KMS-11 (cell line): ENCODE measurements around the gene ARG2.

Experiments used
- H2AFZ ChIP-seq: fragments of 200-600 bp; sonication (generic); 2 replicates; pipeline ENCODE4 v1.6.1; 2016; ENCODE audit warnings: antibody characterized with exemption, mixed run types, low read depth
- H3K27ac ChIP-seq: fragments of 200-600 bp; sonication (generic); 2 replicates; pipeline ENCODE4 v1.6.1; 2016; ENCODE audit warnings: mild to moderate bottlenecking, mixed run types
- H3K27me3 ChIP-seq: fragments of 200-600 bp; sonication (generic); 2 replicates; pipeline ENCODE4 v1.6.1; 2017; ENCODE audit warnings: mild to moderate bottlenecking, low read depth, mixed run types, moderate library complexity; ENCODE audit not compliant: insufficient read depth
- H3K36me3 ChIP-seq: fragments of 200-600 bp; sonication (generic); 2 replicates; pipeline ENCODE4 v1.6.1; 2017; ENCODE audit warnings: mild to moderate bottlenecking, mixed run types; ENCODE audit not compliant: insufficient read depth
- H3K4me1 ChIP-seq: fragments of 200-600 bp; sonication (generic); 2 replicates; pipeline ENCODE4 v1.6.1; 2016; ENCODE audit warnings: mild to moderate bottlenecking, low read depth, mixed run types; ENCODE audit not compliant: poor library complexity, severe bottlenecking
- H3K4me2 ChIP-seq: fragments of 200-600 bp; sonication (generic); 2 replicates; pipeline ENCODE4 v1.7.0; 2016; ENCODE audit warnings: mild to moderate bottlenecking, mixed run types
- H3K4me3 ChIP-seq: fragments of 200-600 bp; sonication (generic); IDR thresholded peaks from 2 replicates; pipeline ENCODE4 v1.6.1; 2017; ENCODE audit warnings: low read depth, low read length, mixed read lengths; ENCODE audit not compliant: insufficient read depth
- H3K79me2 ChIP-seq: fragments of 200-600 bp; sonication (generic); 2 replicates; pipeline ENCODE4 v1.6.1; 2016; ENCODE audit warnings: low read depth, mixed run types; ENCODE audit not compliant: insufficient read depth
- H3K9ac ChIP-seq: fragments of 200-600 bp; sonication (generic); 2 replicates; pipeline ENCODE4 v1.6.1; 2016; ENCODE audit warnings: mild to moderate bottlenecking, mixed run types
- H4K20me1 ChIP-seq: fragments of 200-600 bp; sonication (generic); 2 replicates; pipeline ENCODE4 v1.6.1; 2016; ENCODE audit warnings: mild to moderate bottlenecking, mixed run types; ENCODE audit not compliant: insufficient read depth
- CTCF ChIP-seq: fragments of 200-600 bp; sonication (generic); conservative IDR thresholded peaks from 2 replicates; pipeline ENCODE4 v1.6.1; 2017; ENCODE audit warnings: low read depth, mild to moderate bottlenecking, antibody characterized with exemption, low read length, moderate library complexity, mixed read lengths

The ARG2 gene

DNA sequence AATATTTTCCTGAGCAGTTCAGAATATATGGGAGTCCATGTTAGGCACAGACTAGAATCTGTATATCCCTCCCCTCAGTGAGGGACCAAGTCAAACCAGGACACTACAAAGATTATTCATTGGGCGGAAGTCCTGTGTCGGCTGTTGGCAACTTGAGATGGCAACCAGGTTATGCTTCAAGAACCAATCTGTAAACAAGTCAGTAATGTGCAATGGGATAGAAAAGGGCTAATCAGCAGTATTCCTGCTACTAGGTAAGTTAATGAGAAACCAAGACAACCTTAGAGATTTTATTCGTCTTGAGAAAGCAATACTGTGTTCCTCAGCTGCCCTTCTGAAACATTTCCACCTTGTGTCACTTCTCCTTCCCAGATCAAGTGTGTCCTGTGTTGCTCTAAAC lies 26.4 kb downstream of the ARG2 start:
- H3K36me3 ChIP-seq: no peaks in the 10 kb centered on the region
- H3K27me3 ChIP-seq: no peaks in the 10 kb centered on the region
- H3K4me2 ChIP-seq: no peak overlapping the region
- no peak overlapping the region for H3K9ac ChIP-seq
- no peaks in the 10 kb centered on the region for H3K79me2 ChIP-seq
- no peak overlapping the region for H3K4me3 ChIP-seq
- no peak overlapping the region for H2AFZ ChIP-seq
- no peak overlapping the region for H3K27ac ChIP-seq
- no peak for TF ChIP-seq CTCF
- no peaks in the 10 kb centered on the region for H4K20me1 ChIP-seq
- H3K4me1 ChIP-seq: peaks cover 42% of the 10 kb centered on the region

DNA sequence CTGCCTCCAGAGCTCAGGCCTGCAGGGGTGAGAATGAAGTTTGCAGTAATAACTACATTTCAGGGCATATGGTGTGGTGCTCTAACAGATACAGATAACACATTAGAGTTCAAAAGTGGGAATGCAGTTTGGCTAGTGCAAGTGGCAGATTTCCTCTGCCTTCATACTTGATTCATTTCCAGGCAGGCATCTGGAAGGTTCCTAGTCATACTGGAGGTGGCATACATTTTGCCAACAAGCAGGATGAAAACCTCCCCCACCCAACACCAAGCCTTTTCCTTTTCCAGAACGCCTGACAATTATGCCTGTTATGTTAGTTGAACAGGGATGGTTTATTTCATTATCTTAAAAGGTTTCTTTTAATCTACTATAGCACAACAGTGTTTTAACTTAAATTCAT lies 30.4 kb downstream of the ARG2 start:
- no peak overlapping the region for H3K4me2 ChIP-seq
- no peak for TF ChIP-seq CTCF
- no peaks in the 10 kb centered on the region for H4K20me1 ChIP-seq
- no peak overlapping the region for H3K9ac ChIP-seq
- no peak overlapping the region for H3K27ac ChIP-seq
- no peaks in the 10 kb centered on the region for H3K27me3 ChIP-seq
- no peak overlapping the region for H3K4me3 ChIP-seq
- no peaks in the 10 kb centered on the region for H3K36me3 ChIP-seq
- no peak overlapping the region for H2AFZ ChIP-seq
- peaks cover 2% of the 10 kb centered on the region for H3K4me1 ChIP-seq
- no peaks in the 10 kb centered on the region for H3K79me2 ChIP-seq

DNA sequence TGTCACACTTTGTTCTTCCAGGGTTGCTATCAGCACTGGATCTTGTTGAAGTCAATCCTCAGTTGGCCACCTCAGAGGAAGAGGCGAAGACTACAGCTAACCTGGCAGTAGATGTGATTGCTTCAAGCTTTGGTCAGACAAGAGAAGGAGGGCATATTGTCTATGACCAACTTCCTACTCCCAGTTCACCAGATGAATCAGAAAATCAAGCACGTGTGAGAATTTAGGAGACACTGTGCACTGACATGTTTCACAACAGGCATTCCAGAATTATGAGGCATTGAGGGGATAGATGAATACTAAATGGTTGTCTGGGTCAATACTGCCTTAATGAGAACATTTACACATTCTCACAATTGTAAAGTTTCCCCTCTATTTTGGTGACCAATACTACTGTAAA lies 31.0 kb downstream of the ARG2 start:
- no peaks in the 10 kb centered on the region for H3K36me3 ChIP-seq
- no peak overlapping the region for H2AFZ ChIP-seq
- H3K4me3 ChIP-seq: no peak overlapping the region
- no peak overlapping the region for H3K9ac ChIP-seq
- no peak overlapping the region for H3K4me2 ChIP-seq
- no peaks in the 10 kb centered on the region for H3K4me1 ChIP-seq
- no peaks in the 10 kb centered on the region for H3K79me2 ChIP-seq
- no peak overlapping the region for H3K27ac ChIP-seq
- H4K20me1 ChIP-seq: no peaks in the 10 kb centered on the region
- no peaks in the 10 kb centered on the region for H3K27me3 ChIP-seq
- TF ChIP-seq CTCF: no peak

DNA sequence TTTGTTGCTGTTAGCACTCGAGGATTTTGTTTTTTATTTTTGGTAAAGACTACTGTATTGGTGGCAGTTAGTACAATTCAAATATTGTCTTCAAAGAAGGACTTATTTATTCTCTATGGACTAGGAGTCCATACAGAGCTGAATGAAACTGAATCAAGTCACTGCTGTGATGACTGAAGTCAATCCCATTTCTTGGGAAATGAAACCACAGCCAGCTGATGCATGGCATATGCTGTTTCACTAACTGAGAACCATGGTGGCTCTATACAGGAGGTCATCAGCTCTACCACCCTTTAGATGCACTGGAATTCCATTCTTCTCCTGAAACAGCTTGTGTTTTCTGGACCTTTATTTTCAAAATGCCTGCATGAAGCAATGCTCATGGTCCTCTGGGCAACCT lies 32.5 kb downstream of the ARG2 start:
- Histone ChIP-seq H2AFZ (no peak overlapping the region), H3K9ac (no peak overlapping the region), H3K79me2 (no peaks in the 10 kb centered on the region), H4K20me1 (no peaks in the 10 kb centered on the region), H3K4me3 (no peak overlapping the region), H3K27me3 (no peaks in the 10 kb centered on the region), H3K4me1 (no peaks in the 10 kb centered on the region), H3K27ac (no peak overlapping the region), H3K4me2 (no peak overlapping the region), H3K36me3 (no peaks in the 10 kb centered on the region)
- no peak for TF ChIP-seq CTCF
